LNCaP clone FGC (cell line): ENCODE results near the gene NECTIN1.

ENCODE experiments used
- DNase-seq: peaks from one replicate; pipeline ENCODE4 v3.0.0-alpha.2; 2011; ENCODE audit warnings: low read depth
- H3K4me3 ChIP-seq: 2 replicates; pipeline ENCODE4 v1.5.1; 2011; ENCODE audit warnings: mild to moderate bottlenecking, low read depth, low read length, control low read depth
- TF ChIP-seq, protein P1 (sequence below): IDR thresholded peaks from 2 replicates; pipeline ENCODE4 v1.5.1; 2012; ENCODE audit warnings: mild to moderate bottlenecking; ENCODE audit not compliant: control insufficient read depth, insufficient read depth; ENCODE audit errors: extremely low read depth

NECTIN1 gene

DNA sequence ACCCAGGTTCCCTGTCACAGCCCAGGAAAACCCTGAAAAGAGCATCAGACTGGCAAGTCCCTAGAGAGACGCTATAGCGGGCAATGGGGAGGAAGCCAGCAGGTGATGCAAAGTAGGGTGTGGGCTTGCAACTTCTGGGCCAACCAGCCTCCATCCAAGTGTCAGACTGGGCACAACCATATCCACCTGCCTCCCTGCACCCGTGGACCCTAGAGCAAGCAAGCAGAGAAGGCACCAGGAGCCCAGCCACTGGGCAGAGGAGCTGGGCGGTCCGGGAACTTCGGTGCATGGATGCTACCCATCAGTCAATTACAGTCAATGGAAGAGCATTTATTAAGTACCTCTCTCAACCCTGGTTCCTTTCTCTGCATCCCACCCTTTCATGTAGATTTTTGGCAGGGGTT, 2.8 kb downstream of the NECTIN1 start:
- H3K4me3 ChIP-seq, result no peak overlapping the region

DNA sequence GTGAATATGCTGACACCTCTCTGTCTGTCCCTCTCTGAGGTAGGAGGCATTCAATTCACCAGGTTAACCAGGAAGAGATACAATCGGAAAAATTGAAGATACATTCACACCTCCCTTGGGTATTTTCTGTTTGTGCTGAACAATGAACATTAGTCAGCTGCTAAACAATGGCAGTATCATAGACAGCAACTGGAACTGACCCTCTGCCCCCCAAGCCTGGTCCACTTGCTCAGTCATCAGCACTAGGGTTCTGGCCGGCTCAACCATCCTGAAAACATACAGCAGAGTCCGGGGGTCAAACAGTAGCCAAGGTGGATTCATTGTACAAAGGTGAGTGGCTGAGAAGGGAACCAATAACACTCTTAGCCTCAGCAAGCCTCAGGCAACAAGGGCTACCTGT, 4.0 kb downstream of the NECTIN1 start:
- TF ChIP-seq, protein P1, sequence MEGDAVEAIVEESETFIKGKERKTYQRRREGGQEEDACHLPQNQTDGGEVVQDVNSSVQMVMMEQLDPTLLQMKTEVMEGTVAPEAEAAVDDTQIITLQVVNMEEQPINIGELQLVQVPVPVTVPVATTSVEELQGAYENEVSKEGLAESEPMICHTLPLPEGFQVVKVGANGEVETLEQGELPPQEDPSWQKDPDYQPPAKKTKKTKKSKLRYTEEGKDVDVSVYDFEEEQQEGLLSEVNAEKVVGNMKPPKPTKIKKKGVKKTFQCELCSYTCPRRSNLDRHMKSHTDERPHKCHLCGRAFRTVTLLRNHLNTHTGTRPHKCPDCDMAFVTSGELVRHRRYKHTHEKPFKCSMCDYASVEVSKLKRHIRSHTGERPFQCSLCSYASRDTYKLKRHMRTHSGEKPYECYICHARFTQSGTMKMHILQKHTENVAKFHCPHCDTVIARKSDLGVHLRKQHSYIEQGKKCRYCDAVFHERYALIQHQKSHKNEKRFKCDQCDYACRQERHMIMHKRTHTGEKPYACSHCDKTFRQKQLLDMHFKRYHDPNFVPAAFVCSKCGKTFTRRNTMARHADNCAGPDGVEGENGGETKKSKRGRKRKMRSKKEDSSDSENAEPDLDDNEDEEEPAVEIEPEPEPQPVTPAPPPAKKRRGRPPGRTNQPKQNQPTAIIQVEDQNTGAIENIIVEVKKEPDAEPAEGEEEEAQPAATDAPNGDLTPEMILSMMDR, result no peak
- no peak overlapping the region for H3K4me3 ChIP-seq
- DNase-seq, result no peak

More for the DNA sequence above, 2.8 kb downstream of the NECTIN1 start:
- no peak for DNase-seq
- TF ChIP-seq, protein P1, result no peak

DNA sequence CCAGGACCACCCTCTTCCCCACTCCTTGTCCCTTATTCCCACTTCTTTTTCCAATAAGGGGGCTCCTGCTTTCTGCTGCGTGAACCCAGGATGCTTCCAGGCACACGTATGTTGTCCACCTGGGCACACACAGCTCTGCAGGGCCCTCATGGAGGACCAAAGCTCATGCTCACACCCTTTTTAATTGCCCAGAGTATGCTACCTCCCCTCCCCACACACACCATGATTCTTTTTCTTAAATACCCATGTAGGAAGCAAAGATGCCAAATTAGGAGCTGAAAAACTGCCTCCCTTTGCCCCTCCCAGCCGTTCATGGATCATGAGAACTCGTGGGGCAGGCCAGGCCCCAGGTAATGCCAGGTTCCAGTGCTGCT, 5.1 kb downstream of the NECTIN1 start:
- TF ChIP-seq, protein P1, result no peak
- DNase-seq, result no peak
- no peak overlapping the region for H3K4me3 ChIP-seq

DNA sequence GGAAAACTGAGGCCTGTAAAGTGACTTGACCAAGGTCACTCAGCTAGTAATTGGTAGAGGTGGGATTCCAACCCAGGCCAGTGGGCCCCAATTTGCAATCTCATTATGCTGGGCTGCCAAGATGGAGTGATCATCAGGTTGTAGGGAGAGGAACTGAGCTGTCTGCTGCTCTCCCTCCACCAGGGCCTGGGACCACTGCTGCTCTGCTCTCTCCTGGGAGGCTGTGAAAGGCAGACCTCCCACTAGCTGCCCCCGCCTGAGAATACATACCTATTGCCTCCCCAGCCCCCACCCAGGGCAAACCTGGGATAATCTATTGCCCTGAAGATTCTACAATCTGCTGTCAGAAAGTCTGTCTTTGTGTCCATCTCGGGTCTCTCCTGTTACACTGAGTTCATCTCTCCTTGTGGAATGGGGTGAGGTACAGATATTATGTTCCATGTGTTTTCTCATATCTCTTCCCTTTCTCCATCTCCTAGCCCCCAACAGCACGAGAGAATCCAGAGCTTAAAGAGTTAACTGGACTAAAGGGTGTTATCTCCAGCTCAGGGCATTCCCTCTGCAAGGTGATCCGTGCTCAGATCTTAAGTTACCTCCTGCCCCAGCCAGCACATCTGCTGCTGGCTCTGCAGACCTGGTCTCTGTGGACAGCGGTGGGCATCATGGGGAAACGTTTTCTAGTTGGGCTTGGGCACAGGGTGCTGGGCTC, 5.6 kb downstream of the NECTIN1 start:
- H3K4me3 ChIP-seq, result no peak overlapping the region
- DNase-seq, result no peak
- TF ChIP-seq, protein P1, result no peak

DNA sequence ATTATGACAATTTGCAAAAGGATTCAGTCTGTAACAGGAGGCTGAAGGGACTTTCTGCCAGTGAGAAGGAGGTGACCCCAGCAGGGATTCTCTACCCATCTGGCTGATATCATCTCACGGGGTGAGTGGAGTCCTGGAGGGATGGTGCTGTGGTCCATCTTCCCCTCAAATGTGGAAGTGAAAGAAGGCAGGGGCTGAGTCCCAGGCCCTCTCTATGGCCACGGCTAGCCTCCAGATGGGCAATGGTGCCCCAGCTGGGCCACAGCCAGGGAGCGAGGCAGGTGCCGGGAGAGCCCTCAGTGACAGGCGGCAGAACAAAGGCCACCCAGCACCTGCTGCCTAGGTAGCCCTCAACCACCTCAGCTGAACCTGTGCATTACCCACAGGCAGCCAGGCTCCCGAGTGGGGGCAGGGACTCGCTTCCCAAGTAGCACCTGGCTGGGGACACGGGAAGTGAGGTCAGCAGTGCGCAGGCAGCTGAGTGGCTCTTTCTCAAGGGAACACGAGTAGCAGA, 6.7 kb downstream of the NECTIN1 start:
- TF ChIP-seq, protein P1, result no peak
- no peak overlapping the region for H3K4me3 ChIP-seq
- DNase-seq, result no peak

DNA sequence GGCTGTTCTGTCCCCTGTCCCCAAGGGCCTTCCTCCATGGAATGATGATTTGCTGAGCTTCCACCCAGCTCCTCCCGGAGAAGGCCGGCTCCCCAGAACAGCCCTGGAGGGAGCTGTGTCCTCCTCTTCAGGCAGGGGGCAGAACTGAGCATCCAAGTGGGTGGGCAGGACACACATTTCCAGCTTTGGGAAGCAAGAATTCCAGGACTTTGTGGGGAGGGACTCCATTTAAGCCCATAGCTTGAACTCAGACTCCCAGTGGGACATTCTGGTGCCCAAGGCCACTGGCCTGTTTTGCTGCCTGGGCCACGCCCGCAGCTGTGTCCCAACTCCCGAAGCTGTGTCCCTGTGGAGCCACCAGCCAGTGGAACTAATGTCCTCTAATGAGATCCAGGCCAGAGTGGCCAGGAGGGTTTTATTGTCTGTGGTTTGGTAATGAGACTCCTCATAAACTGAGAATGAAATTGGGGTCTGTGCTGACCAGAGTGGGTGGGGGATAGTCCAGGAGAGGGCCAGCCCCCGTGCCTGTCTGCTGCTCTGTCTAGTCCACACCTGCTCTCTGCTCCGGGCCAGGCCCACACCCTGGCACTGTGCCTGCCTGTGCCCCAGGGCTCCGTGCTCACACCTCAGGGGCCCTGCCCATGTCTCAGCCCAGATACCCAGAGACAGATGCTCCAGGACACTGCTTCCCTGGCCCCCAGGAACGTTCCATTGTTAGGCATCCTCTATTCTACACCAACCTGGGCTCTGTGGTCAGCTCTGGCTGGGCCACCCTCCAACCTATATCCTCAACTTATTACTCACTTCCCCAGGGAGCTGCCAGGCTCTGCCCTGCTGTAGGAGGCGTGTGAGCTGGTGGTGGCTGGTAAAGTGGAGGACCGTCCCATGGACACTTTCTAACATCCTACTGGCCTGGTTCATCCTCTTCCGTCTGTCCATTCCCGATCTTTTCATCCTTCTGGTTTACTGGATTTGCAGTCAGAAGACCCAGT, 7.6 kb downstream of the NECTIN1 start:
- no peak overlapping the region for H3K4me3 ChIP-seq
- TF ChIP-seq, protein P1, result peak; percentile 36
- DNase-seq, result no peak
